Fibroblast of the conjunctiva (primary cell): Measurements from ENCODE around the gene CFAP97D2.
A peak's percentile ranks its signal among the peaks of the same experiment; 100 is the strongest.
"Not testable (repeated sequence)": the region's sequence is repeated elsewhere in the genome, so short reads cannot be mapped to it uniquely, and the experiment has no call there.

Experiments used
- DNase-seq: peaks from one replicate; pipeline ENCODE4 v3.0.0-alpha.2; 2010; ENCODE audit warnings: low read depth

The CFAP97D2 gene

DNA sequence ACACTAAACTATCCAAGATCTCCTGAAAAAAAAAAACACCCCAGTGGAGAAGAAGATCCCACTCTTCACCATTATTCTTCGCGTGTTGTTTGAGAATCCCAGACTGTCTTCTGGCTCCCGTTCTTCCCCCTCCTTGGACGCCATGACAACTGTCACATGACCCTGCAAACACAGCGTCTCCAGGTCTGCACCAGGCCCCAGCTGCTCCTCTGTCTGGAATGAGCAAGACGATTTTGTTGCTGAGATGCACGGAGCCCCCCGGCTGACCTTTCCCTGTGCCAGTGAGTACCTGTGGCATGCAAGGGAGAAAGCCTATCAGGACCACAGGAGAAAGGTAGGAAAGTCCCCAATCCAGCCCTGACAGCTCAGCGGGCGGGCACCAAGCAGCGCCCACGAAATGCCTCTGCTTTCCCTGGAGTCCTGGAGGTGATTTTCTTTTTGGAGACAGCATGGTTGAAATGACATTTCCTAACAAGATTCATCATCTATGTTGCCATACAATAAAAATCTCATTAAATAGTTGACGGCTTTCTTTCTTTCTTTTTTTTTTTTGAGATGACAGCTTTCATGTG, at the start of gene CFAP97D2:
CFAP97D2 (plus strand) TSS at position 171 of the 572 bp plus-strand sequence; CDS start at position 245, 74 bp downstream.
- no peak for DNase-seq

DNA sequence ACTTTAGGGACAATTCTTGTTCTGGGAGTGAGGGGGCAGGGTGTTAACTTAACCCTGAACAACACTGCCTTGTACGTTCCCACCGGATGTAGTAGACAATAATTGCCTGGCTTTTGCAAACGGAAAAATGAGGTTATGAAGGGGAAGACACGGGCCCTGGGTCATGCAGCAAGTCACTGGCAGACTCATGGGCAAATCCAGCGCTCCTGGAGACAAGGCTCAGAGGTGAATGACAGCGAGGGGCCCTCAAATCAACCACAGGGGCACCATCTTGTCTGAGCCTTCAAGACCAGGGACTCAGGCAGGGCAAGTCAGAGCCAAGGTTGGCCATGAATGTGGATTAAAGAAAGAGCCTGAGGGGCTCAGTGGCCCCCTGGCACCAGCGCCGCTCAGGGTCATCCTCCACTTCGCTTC, 49.4 kb upstream of the CFAP97D2 start:
- DNase-seq, result no peak

DNA sequence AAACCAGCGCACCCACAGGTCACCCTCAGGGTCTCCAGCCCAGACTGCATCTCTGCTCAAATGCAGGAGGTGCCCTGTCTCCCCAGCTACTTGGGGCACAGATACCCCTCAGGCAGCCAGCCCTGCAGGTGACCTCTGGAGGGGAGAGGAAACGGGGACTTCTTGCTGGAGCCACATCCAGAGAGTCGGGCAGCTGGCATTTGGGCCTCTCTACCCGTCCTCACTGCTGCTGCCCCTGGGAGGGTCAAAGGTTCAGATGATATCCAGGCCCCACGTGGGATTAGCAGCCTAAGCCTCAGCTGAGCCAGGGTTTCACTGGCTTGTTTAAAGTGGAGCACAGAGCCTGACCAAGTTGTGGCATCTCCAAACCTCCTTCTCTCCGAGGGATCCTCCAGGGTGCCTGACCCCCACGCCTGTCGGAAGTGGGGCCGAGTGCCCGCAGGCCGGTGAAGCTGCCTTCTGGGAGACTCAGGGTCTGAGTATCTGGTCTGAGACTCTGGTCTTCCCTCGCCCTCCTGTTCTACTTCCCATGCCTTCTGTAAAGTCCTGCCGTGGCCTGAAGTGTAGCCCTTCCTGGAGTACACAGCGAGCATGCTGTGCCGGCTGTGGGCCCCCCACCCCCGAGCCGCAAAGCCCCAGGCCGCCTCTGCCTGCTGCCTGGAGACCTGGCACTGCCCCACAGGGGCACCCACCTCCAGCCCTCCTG, 48.8 kb upstream of the CFAP97D2 start:
- DNase-seq, result no peak

DNA sequence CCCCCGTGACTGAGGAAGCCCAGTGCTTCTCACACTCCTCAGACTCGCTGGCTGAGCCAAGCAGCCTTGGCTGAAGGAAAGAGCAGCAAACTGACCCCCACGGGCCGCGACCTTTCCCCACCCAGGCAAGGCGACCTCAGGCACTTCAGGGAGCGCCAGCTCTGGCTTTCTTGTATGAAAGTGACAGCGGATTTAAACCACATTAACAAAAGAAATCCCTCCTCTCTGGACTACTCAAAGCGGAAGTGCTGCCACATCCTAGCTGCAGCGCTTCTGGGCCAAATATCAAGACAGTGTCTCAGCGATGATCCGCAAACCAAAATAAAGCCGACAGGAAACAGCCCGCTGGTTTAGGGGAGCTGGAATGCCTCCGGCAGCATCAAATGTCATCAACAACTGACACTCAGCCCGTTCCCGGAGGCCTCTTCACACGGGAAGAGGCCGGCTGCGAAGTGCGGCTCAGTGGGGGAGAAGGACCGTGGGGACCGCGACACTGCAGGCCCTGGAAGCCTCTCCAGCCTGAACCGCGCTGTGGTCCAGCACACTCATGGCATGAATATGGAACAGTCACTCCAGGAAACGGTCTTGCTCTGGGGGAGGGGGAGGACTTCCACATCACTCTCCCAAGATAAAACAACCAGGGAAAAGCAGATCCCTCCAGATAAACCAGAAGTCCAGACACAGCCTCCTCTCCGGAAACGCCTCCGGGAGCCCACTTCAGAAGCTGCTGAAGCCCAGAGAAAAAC, 48.0 kb upstream of the CFAP97D2 start:
- no peak for DNase-seq

DNA sequence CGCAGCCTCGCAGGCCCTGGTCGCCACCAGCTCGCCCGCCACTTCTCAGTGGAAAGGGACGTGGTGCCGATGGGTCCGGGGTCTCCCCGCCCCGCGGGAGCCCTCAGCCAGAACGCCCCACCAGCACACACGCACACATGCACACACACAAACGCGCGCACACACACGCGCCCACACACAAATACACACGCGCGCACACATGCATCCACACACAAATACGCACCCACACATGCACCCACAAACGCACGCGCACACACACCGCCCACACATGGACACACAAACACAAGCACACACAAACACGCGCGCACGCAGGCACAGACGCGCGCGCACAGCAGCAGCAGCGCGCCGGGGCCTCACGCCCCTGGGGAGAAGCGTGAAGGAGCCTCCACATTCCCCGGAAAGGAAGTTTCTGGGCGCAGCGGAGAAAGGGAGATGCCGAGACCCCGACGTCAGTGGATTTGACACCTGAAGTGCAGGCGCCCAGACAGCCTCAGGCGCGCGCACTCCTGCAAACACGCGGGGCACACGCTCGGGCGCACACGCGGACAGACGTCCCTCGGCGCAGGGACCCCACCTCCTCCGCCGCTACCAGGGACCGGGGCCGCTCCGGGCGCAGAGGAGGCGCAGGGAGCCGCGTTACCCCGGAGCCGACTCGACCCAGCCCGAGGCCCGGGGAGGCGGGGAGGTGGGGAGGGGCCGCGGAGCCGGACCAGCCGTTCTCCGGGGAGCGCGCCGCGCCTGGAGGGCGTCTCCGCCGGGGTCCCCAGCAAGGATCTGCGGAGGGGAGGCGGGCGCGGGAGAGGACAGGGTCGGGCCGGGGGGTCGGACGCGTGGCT, 47.3 kb upstream of the CFAP97D2 start:
- DNase-seq, result no peak

DNA sequence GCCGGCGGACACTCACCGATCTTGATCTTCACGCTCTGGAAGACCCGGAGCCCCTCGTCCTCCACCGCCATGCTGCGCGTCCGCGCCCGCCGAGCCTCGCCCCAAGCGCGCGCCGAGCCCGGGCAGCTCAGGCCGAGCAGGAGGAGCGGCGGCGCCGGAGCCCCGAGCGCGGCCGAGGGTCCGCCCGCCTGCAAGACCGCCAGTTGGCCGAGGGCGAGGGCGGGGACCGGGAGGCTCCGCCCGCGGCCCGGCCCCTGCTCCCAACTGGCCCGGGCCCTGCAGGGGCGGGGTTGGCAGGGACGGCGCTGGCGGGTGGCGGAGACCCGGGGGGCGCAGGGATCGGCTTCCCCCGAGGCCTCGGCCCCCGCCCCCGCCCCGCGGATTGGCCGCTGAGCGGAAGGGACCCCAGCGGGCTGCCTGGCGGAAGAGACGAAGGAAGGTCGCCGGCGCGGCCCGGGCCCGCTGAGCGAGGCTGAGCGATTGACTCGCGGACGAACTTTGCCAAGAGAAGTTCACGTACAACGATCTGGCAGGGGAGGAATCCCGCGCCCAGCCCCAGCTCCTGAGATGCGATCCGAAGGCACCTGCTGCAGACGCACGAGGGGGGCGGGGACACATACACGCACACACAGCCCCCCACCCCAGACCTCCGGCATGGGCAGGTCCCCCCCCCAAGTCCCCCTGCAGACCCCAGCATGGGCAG, 46.5 kb upstream of the CFAP97D2 start, which contains the start of gene RASA3:
RASA3 (minus strand) TSS at position 205 of the 703 bp plus-strand sequence; CDS start at position 71, 134 bp downstream.
- peak; percentile 57 for DNase-seq

DNA sequence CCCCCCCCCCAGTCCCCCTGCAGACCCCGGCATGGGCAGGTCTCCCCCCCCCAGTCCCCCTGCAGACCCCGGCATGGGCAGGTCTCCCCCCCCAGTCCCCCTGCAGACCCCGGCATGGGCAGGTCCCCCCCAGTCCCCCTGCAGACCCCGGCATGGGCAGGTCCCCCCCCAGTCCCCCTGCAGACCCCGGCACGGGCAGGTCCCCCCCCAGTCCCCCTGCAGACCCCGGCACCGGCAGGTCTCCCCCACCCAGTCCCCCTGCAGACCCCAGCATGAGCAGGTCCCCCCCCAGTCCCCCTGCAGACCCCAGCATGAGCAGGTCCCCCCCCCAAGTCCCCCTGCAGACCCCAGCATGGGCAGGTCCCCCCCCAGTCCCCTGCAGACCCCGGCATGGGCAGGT, 45.9 kb upstream of the CFAP97D2 start:
- DNase-seq, result not testable (repeated sequence)

DNA sequence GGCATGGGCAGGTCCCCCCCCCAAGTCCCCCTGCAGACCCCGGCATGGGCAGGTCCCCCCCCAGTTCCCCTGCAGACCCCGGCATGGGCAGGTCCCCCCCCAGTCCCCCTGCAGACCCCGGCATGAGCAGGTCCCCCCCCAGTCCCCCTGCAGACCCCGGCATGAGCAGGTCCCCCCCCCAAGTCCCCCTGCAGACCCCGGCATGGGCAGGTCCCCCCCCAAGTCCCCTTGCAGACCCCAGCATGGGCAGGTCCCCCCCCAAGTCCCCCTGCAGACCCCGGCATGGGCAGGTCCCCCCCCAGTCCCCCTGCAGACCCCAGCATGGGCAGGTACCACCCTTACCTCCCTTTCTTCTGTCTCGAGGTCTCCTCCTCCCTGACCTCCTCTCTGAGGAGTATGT, 45.5 kb upstream of the CFAP97D2 start:
- not testable (repeated sequence) for DNase-seq

DNA sequence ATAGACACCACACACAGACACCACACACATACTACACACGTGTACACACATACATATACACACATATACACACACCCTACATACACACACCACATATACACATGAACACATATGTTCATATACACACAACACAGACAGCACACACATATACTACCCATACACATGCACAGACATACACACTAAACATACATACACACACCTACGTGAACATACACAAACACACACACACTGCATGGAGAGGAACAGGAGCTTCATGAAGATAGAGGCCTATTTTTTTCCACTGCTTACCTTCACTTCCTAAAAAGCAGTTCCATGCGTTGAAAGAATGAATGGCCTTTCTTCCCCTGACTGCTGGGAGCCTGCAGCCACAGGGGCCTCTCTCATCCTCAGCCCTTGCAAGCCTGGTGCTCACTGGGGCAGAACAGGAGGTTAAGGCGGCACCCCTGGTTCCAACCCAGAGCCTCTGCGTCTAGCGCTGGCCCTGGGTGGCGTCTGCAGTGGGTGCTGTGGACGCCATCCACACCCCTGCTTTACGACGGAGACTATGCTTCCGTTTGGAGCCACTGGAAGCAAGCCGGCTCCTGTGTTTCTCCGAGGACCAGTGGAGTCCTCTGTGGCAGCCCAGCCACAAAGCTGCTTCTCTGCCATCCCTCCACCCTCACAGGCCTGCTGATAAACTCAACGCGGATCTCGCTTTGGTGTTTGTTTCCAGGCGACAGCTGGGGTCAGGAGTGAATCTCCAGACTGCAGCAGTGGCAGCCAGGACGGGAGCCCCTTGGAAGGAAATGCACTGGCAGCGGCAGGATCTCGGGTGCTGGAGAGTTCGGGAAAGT, 44.7 kb upstream of the CFAP97D2 start:
- DNase-seq, result no peak

DNA sequence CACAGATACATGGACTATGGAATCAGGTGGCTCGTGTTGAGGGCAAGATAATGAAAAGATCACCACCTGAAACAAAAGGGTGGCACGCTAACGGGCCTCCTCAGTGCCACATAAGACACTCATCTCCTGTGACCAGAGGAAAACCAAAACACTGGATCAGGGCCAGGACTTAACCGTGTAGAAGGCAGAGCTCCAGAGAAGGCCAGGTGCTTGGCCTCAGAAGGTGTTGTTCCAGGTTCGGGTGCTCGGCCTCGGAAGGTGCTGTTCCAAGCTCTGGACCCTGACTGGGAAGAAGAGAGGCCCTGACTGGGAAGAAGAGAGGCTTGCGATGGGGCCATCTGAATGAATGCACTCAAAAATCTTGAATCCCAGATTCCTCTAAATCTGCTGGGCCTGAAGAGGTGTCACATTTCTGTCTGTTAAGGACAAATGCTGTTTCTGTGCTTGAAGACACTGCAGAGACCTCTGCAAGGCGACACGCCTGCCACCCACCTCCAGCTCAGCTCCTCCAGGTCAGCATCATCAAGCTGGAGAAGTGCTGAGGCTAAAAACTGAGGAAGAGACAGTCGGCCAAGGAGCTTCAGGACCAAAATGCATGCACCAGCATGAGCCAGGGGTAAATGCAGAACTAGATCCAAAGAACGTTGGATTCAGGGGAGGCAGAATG, 44.0 kb upstream of the CFAP97D2 start:
- DNase-seq, result no peak

DNA sequence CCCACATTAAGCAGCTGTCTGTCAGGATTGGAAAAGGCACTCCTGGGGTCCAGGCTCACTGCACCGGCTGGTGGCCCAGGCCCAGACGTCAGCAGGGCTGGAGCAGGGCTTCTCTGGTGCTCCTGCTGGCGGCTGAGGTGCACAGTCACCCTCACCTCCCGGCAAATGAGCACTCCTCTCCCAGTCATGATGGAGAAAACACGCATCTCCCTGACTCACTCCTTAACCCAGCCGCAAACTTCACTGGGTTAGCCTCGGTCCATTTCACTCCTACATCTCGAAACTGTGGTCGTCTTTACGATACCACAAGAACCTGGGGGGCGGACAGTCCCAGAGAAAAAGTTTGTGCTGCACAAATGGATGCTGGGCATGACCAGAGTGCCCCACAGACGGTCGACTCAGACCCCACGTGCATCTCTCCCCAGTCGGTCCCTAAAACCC, 43.3 kb upstream of the CFAP97D2 start:
- no peak for DNase-seq

DNA sequence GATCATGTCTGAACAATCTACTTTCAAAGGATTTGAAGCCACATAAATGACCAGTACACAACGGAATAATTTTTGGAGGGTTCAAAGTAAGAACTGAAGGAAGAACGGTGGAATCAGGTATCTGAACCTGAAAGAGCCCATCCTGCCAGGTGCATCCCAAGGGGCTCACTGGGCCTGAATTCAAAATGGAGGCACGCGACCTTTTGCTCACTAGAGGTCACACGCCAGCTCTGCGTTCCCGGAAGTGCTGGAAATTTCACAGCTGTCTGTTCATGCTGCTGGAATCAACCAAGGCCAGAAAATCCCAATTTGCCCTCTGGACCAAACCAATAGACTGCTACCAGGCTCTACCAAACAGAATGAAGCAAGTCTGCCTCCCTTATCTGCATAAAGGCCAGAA, 42.5 kb upstream of the CFAP97D2 start:
- DNase-seq, result no peak

DNA sequence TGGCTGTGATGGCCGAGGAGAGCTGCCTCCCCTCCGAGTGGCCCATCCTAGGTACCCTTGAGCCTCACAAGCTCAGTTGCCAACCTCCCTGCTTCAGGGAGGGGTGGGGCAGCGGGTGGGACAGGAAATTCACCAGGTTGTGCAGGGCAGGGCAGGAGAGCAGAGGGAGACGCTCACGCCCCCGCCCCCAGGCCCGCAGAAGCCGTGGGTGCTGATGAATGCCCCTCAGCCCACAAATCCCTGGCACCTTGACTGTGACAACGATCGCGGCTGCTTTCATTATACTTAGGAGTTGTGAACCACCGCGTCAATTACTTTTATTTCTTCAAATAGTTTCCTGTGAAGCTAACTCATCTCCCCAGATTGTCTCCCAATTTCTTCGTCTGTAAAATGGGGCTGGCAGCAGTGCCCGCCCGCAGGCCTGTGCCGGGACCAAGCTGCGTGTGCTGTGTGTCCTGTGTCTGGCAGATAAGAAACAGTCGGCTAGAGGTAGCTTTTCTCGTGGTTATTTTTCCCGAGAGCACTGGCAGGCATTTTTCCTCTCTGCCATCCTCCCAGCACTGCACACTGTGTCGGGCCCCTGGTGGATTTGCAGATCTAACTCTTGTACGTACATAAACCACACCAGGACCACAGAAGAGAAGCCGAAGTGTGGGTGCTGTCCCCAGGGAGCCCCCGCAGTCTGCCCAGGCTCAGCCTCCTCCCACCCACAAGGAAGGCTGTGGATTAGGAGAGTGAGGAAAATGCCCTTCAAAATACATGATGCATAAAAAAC, 38.7 kb upstream of the CFAP97D2 start:
- no peak for DNase-seq

DNA sequence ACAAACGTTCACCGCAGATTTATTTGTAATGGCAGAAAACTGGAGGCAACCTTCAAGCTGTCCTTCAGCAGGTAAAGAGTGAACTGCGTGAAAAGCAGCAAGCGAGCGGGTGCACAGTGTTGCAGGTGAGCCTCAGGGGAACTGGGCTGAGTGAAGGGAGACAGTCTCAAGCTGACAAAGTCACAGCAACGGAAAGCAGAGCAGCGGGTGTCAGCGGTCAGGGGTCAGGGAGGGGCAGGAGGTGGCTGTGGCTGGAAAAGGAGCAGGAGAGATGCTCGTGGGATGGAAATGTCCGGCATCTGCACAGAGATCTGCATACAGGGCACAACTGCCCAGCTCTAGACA, 38.2 kb upstream of the CFAP97D2 start:
- no peak for DNase-seq

DNA sequence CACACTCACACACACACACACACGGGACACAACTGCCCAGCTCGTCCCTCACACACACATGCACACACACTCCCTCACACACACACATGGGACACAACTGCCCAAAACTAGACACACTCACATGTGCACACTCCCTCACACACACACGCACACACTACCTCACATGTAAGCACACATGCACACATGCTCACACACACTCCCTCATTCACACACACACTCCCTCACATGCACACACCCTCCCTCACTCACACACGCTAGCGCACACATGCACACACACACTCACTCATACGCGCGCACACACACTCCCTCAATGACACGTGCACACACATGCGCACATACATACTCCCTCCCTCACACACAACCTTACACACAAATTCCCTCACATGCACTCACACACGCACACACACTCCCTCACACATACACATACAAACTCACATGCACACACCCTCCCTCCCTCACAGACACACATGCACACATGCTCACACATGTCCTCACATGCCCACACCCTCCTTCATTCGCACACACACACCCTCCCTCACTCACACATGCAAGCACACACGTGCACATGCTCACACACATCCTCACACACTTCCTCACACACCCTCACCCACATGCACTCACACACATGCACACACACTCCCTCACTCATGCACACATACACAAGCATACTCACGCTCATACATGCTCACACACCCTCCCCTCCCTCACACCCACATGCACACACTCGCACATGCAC, 37.6 kb upstream of the CFAP97D2 start:
- DNase-seq, result no peak

DNA sequence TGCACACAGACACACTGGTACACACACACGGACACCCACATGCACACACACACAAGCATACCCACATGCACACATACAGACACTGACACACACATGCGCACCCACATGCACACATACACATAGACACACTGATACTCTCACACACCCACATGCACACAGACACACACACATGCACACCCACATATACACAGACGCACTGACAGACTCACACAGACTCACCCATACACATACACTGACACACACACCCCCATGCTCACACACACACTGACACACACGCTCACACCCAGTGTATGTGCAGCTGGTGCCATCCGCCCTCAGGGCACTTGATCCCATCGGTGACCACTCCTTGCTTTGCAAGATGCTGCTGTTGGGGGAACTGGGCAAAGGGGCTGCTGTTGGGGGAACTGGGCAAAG, 36.9 kb upstream of the CFAP97D2 start:
- no peak for DNase-seq

DNA sequence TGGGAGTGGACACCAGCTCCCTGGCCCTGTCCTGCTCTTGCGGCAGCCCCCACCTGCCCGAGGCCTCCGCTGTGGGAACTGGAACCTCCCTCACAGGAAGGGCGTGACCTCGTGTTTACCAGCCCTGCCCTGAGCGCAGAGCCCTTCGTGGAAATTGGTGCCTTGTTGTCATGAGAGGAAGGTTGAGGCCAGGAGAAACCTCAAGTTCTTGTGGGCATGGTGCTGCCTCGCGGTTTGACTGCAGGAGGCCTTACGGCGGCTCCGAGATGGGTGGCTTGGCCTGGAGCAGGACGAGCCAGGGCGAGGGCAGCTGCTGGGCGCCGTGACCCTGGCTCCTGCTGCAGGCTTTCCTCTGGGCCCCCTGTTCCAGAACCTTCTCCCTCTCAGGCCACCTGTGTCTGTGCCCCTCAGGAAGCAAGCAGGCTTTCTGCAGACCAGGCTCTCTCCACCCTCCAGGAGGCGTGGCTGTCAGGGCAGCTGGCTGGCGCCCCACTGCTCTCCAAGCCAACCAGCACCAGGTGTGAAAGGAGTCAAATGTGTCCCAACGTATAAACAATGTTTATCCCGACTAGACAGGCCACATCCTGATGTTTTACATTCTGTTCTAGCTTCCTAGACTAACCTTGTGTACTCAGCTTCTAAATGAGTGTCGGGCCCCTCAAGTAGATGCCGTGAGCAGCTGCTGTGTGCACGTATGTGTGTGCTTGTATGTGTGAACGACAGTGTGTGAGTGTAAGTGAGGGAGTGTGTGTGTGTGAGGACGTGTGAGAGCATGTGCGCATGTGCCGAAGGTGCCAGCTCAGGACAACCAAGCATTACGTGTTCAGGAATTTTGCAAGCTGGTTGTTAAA, 36.2 kb upstream of the CFAP97D2 start:
- no peak for DNase-seq
